GM20431 (cell line): Measurements from ENCODE around the gene TRNP1.
"Not testable (repeated sequence)": the region's sequence is repeated elsewhere in the genome, so short reads cannot be mapped to it uniquely, and the experiment has no call there.

ENCODE experiments used
- in situ Hi-C: fragments of 300-500 bp; cut with MseI, MboI; formaldehyde crosslinking; loops from one replicate; pipeline ENCODE4 v1.15.0; 2020; ENCODE audit warnings: low sequenced_read_pairs; ENCODE audit not compliant: unreplicated experiment

TRNP1 gene

GRCh38 chr1:26993237-26994019 lies at the start of gene TRNP1:
TRNP1 (plus strand) TSS chr1:26993692; CDS start chr1:26993787, 95 bp downstream.
- in situ Hi-C loops, result no loop called here

GRCh38 chr1:26945138-26945537 lies 48.4 kb upstream of the TRNP1 start:
- in situ Hi-C loops, result no loop called here

- in situ Hi-C loops, result no loop called here
Observed at GRCh38 chr1:26945728-26946127, 47.8 kb upstream of the TRNP1 start.

GRCh38 chr1:26946270-26946669 lies 47.2 kb upstream of the TRNP1 start:
- in situ Hi-C loops, result no loop called here

- in situ Hi-C loops, result not testable (repeated sequence)
Observed at GRCh38 chr1:26948725-26949057, 44.8 kb upstream of the TRNP1 start.

GRCh38 chr1:26949266-26949925 lies 44.1 kb upstream of the TRNP1 start:
- in situ Hi-C loops, result no loop called here

- in situ Hi-C loops, result no loop called here
Observed at GRCh38 chr1:26949926-26950319, 43.6 kb upstream of the TRNP1 start.

- in situ Hi-C loops, result no loop called here
Observed at GRCh38 chr1:26950602-26951001, 42.9 kb upstream of the TRNP1 start.

GRCh38 chr1:26951216-26951615 lies 42.3 kb upstream of the TRNP1 start:
- in situ Hi-C loops, result no loop called here

GRCh38 chr1:26951821-26952497 lies 41.5 kb upstream of the TRNP1 start:
- in situ Hi-C loops, result no loop called here

GRCh38 chr1:26953374-26953773 lies 40.1 kb upstream of the TRNP1 start:
- in situ Hi-C loops, result no loop called here

GRCh38 chr1:26956321-26956720 lies 37.2 kb upstream of the TRNP1 start:
- in situ Hi-C loops, result no loop called here

- in situ Hi-C loops, result no loop called here
Observed at GRCh38 chr1:26957306-26957705, 36.2 kb upstream of the TRNP1 start.

- in situ Hi-C loops, result no loop called here
Observed at GRCh38 chr1:26959270-26959669, 34.2 kb upstream of the TRNP1 start.

GRCh38 chr1:26959722-26960624 lies 33.5 kb upstream of the TRNP1 start, which contains the start of gene KDF1:
KDF1 (minus strand) TSS chr1:26960468; CDS start chr1:26952380, 8,088 bp downstream.
- in situ Hi-C loops, result no loop called here

- in situ Hi-C loops, result no loop called here
Observed at GRCh38 chr1:26960625-26960966, 32.9 kb upstream of the TRNP1 start.

- in situ Hi-C loops, result no loop called here
Observed at GRCh38 chr1:26961826-26962225, 31.7 kb upstream of the TRNP1 start.

GRCh38 chr1:26965213-26965612 lies 28.3 kb upstream of the TRNP1 start:
- in situ Hi-C loops, result no loop called here

- in situ Hi-C loops, result no loop called here
Observed at GRCh38 chr1:26965628-26966027, 27.9 kb upstream of the TRNP1 start.

GRCh38 chr1:26970810-26971209 lies 22.7 kb upstream of the TRNP1 start:
- in situ Hi-C loops, result no loop called here
